PC-9 (cell line): ENCODE data around the gene ENAH. TPM values are rescaled to one million over a fixed set of nuclear protein-coding genes. Genes with fewer than 3 reads are reported as not detected.
"Not testable (repeated sequence)": the region's sequence is repeated elsewhere in the genome, so short reads cannot be mapped to it uniquely, and the experiment has no call there.

Experiments
- BruUV-seq: library from RNA; stranded (reverse); fragments of 400-500 nt; replicated peaks from 2 replicates; lab custom pipeline; 2021; lab: Mats Ljungman, UMichigan
- CTCF ChIA-PET: fragments of 300-600 bp; sonication (Branson Sonifier 250); formaldehyde crosslinking; loops from one replicate; lab custom pipeline; 2022; ENCODE audit warnings: antibody characterized with exemption; lab: Charles Lee
- POLR2A ChIA-PET: fragments of 300-600 bp; sonication (Branson Sonifier 250); formaldehyde crosslinking; loops from one replicate; lab custom pipeline; 2022; ENCODE audit warnings: antibody characterized with exemption; ENCODE audit not compliant: unreplicated experiment; lab: Charles Lee
- DNase-seq, 2 experiments: peaks; one replicate each; pipeline versions ENCODE4 v3.0.0 to v3.0.0-alpha.2; 2015 to 2022; ENCODE audit warnings: mixed read lengths in 1 of 2
- H2AFZ ChIP-seq: fragments of 200-600 bp; sonication (generic); 2 replicates; pipeline ENCODE4 v1.8.1; 2017; ENCODE audit warnings: antibody characterized with exemption
- H3F3A ChIP-seq: fragments of 200-600 bp; sonication (generic); 2 replicates; pipeline ENCODE4 v1.8.1; 2017; ENCODE audit warnings: antibody characterized with exemption, mild to moderate bottlenecking, low read depth; ENCODE audit not compliant: insufficient read depth
- H3K27ac ChIP-seq: fragments of 200-600 bp; sonication (generic); 2 replicates; pipeline ENCODE4 v1.6.1; 2016; ENCODE audit warnings: mixed run types
- H3K27me3 ChIP-seq: fragments of 200-600 bp; sonication (generic); 2 replicates; pipeline ENCODE4 v1.6.1; 2016; ENCODE audit warnings: low read depth, mixed run types; ENCODE audit not compliant: insufficient read depth
- H3K36me3 ChIP-seq: fragments of 200-600 bp; sonication (generic); 2 replicates; pipeline ENCODE4 v1.6.1; 2016; ENCODE audit warnings: low read depth, mixed run types
- H3K4me1 ChIP-seq: fragments of 200-600 bp; sonication (generic); replicated peaks from 2 replicates; pipeline ENCODE4 v1.6.1; 2016; ENCODE audit warnings: mixed run types; ENCODE audit not compliant: insufficient read depth
- H3K4me2 ChIP-seq: fragments of 200-600 bp; sonication (generic); 2 replicates; pipeline ENCODE4 v1.6.1; 2017; ENCODE audit warnings: mixed run types
- H3K4me3 ChIP-seq: fragments of 200-600 bp; sonication (generic); 2 replicates; pipeline ENCODE4 v1.6.1; 2016; ENCODE audit warnings: mixed run types
- H3K79me2 ChIP-seq: fragments of 200-600 bp; sonication (generic); 2 replicates; pipeline ENCODE4 v1.6.1; 2017; ENCODE audit warnings: low read depth, mixed run types
- H3K9me2 ChIP-seq: fragments of 200-600 bp; sonication (generic); 2 replicates; pipeline ENCODE4 v1.8.1; 2017; ENCODE audit warnings: mild to moderate bottlenecking; ENCODE audit not compliant: insufficient read depth
- H3K9me3 ChIP-seq: fragments of 200-600 bp; sonication (generic); 2 replicates; pipeline ENCODE4 v1.8.1; 2016; ENCODE audit warnings: low read depth; ENCODE audit not compliant: insufficient read depth
- H4K20me1 ChIP-seq: fragments of 200-600 bp; sonication (generic); 2 replicates; pipeline ENCODE4 v1.8.1; 2017; ENCODE audit not compliant: insufficient read depth
- EZH2 ChIP-seq: fragments of 200-600 bp; sonication (generic); IDR thresholded peaks from 2 replicates; pipeline ENCODE4 v1.8.0; 2017; ENCODE audit warnings: antibody characterized with exemption, low read depth
- intact Hi-C: fragments of 100-400 bp; cut with micrococcal nuclease; formaldehyde crosslinking; loops from one replicate; pipeline ENCODE4 v1.10.0; 2022; ENCODE audit not compliant: unreplicated experiment
- total RNA-seq: library from RNA; stranded (reverse); gene quantifications from 2 replicates; pipeline ENCODE4 v1.2.3, GENCODE V29; 2021
- TF ChIP-seq, protein P1 (sequence below): fragments of 200-600 bp; sonication (generic); conservative IDR thresholded peaks from 2 replicates; pipeline ENCODE4 v1.6.1; 2017; ENCODE audit warnings: mixed run types, antibody characterized with exemption, mild to moderate bottlenecking, moderate library complexity

Gene ENAH
- total RNA-seq, 1 experiment from 2014 or later, result 167 TPM

- no TSS peak for BruUV-seq
- Histone ChIP-seq H3K27me3 (no peaks in the 10 kb centered on the region), H3K9me2 (no peaks in the 10 kb centered on the region), H3K27ac (no peak overlapping the region), H3F3A (no peaks in the 10 kb centered on the region), H3K9me3 (no peaks in the 10 kb centered on the region), H3K79me2 (no peaks in the 10 kb centered on the region), H4K20me1 (no peaks in the 10 kb centered on the region), H3K4me2 (peak overlapping the region; percentile 78; the same call in 1 of the 2 replicates), H3K36me3 (no peaks in the 10 kb centered on the region), H2AFZ (no peak overlapping the region), H3K4me1 (peaks cover 8% of the 10 kb centered on the region), H3K4me3 (no peak overlapping the region)
- POLR2A ChIA-PET, result interaction anchor here (0.6 kb wide), 1 partner anchor 293 kb away, joined by 3 read pairs; no protein-coding TSS in a partner anchor
- intact Hi-C loops, result no loop called here
- no peak for DNase-seq
- no peak for TF ChIP-seq EZH2
- TF ChIP-seq, protein P1, sequence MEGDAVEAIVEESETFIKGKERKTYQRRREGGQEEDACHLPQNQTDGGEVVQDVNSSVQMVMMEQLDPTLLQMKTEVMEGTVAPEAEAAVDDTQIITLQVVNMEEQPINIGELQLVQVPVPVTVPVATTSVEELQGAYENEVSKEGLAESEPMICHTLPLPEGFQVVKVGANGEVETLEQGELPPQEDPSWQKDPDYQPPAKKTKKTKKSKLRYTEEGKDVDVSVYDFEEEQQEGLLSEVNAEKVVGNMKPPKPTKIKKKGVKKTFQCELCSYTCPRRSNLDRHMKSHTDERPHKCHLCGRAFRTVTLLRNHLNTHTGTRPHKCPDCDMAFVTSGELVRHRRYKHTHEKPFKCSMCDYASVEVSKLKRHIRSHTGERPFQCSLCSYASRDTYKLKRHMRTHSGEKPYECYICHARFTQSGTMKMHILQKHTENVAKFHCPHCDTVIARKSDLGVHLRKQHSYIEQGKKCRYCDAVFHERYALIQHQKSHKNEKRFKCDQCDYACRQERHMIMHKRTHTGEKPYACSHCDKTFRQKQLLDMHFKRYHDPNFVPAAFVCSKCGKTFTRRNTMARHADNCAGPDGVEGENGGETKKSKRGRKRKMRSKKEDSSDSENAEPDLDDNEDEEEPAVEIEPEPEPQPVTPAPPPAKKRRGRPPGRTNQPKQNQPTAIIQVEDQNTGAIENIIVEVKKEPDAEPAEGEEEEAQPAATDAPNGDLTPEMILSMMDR, result no peak
- CTCF ChIA-PET, result interaction anchor here (0.6 to 1.1 kb wide), 11 partner anchors 14 to 525 kb away, joined by 3 to 8 read pairs (median 3); partner anchors contain the start of gene SDE2
Observed at GRCh38 chr1:225474439-225474985, 178.4 kb downstream of the ENAH start.

DNA sequence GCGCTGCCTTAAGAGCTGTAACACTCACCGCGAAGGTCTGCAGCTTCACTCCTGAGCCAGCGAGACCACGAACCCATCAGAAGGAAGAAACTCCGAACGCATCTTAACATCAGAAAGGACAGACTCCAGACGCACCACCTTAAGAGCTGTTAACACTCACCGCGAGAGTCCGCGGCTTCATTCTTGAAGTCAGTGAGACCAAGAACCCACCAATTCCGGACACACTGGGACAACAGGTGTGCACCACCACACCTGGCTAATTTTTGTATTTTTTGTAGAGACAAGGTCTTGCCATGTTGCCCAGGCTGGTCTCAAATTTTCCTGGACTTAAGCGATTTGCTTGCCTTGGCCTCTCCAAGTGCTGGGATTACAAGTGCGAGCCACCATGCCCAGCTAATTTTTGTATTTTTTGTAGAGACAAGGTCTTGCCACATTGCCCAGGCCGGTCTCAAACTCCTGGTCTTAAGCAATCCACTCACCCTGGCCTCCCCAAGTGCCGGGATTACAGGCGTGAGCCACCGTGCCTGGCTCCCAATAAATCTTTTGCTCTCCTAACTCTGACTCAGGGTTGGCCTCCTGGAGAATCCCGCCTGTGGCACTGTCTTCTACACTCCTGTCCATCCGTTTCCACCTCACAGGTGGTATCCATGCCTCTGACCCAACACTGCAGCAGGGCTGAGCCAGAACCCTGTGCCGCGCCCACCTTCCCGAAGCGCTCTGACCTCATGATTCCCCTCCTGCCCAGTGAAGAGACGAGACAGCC lies 179.1 kb downstream of the ENAH start:
- H3K4me3 ChIP-seq, H3K36me3 ChIP-seq, intact Hi-C loops, DNase-seq, H3F3A ChIP-seq, H3K27ac ChIP-seq, H3K9me3 ChIP-seq, H3K4me2 ChIP-seq, H3K9me2 ChIP-seq, H3K79me2 ChIP-seq, H3K27me3 ChIP-seq, H2AFZ ChIP-seq, H3K4me1 ChIP-seq, H4K20me1 ChIP-seq, POLR2A ChIA-PET: not testable (repeated sequence)
- CTCF ChIA-PET, result interaction anchor here (0.6 to 1.1 kb wide), 3 partner anchors 155 to 514 kb away, joined by 3 to 5 read pairs (median 3); no protein-coding TSS in a partner anchor
- TSS peak; percentile 56 for BruUV-seq

DNA sequence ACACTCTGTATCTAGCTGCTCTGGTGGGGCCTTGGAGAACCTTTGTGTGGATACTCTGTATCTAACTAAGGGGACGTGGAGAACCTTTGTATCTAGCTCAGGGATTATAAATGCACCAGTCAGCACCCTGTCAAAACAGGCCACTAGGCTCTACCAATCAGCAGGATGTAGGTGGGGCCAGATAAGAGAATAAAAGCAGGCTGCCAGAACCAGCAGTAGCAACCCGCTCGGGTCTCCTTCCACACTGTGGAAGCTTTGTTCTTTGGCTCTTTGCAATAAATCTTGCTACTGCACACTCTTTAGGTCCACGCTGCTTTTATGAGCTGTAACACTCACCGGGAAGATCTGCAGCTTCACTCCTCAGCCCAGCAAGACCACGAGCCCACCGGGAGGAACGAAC lies 179.7 kb downstream of the ENAH start:
- H3K4me3 ChIP-seq, H3K36me3 ChIP-seq, BruUV-seq, H3F3A ChIP-seq, H3K9me2 ChIP-seq, intact Hi-C loops, DNase-seq, H3K79me2 ChIP-seq, H3K4me1 ChIP-seq, H3K9me3 ChIP-seq, H3K27me3 ChIP-seq, POLR2A ChIA-PET, H3K4me2 ChIP-seq, H2AFZ ChIP-seq, H4K20me1 ChIP-seq, H3K27ac ChIP-seq: not testable (repeated sequence)
- CTCF ChIA-PET, result interaction anchor here (0.6 kb wide), 1 partner anchor 173 kb away, joined by 3 read pairs; no protein-coding TSS in a partner anchor
